H1 (cell line): Measurements from ENCODE around the gene INF2. TPM values are rescaled to one million over a fixed set of nuclear protein-coding genes. Genes with fewer than 3 reads are reported as not detected.

Experiments used
- BACH1 ChIP-seq: IDR thresholded peaks from 2 replicates; pipeline ENCODE4 v1.6.1; 2012; ENCODE audit warnings: low read length, improper control_type of control experiment
- CBX8 ChIP-seq: fragments of 300-800, 300-1000 bp; sonication (generic); IDR thresholded peaks from 2 replicates; pipeline ENCODE4 v1.7.1; 2016; ENCODE audit warnings: low read depth, low read length, borderline replicate concordance
- CHD2 ChIP-seq: IDR thresholded peaks from 2 replicates; pipeline ENCODE4 v1.6.1; 2012; ENCODE audit warnings: low read length, improper control_type of control experiment
- CHD7 ChIP-seq: fragments of 300-600 bp; sonication (generic); IDR thresholded peaks from 2 replicates; pipeline ENCODE4 v1.7.1; 2012; ENCODE audit warnings: low read length, moderate library complexity, mild to moderate bottlenecking, inconsistent platforms; ENCODE audit not compliant: insufficient replicate concordance
- CTCF ChIP-seq, 3 experiments: IDR thresholded peaks; 1 replicate in 2 of 3; 2 replicates in 1 of 3; pipeline versions ENCODE4 v1.5.1 to v1.6.1; 2011; ENCODE audit warnings: low read length in 3 of 3, mild to moderate bottlenecking in 3 of 3, inconsistent platforms in 2 of 3, low read depth in 1 of 3, moderate library complexity in 1 of 3; ENCODE audit not compliant: insufficient read depth in 1 of 3; ENCODE audit errors: control extremely low read depth in 1 of 3
- FOSL1 ChIP-seq: IDR thresholded peaks from 2 replicates; pipeline ENCODE4 v1.6.1; 2011; ENCODE audit warnings: mild to moderate bottlenecking, low read depth, low read length, moderate library complexity; ENCODE audit not compliant: insufficient read depth
- TAF7 ChIP-seq: optimal IDR thresholded peaks from 2 replicates; pipeline ENCODE3; 2011; ENCODE audit warnings: low read depth, mild to moderate bottlenecking, inconsistent platforms, low read length, moderate library complexity, borderline replicate concordance
- polyA plus RNA-seq, 7 experiments: library from polyadenylated mRNA; depleted of rRNA in 3 of 7; stranded (reverse) in 5 of 7; unstranded in 2 of 7; fragments of >200 nt in 5 of 7; fragments of 200-250 nt in 2 of 7; gene quantifications; 1 replicate in 5 of 7; 2 replicates in 1 of 7; 4 replicates in 1 of 7; pipeline versions ENCODE4 v1.2.1 to v1.2.3, GENCODE V29; 2011 to 2013; ENCODE audit warnings: missing spikeins in 2 of 7, mixed read lengths in 2 of 7
- total RNA-seq: library from RNA; stranded (reverse); fragmentation: NEBNext Ultra II Directional; extraction: Animal tissue kit (Norgen Biotek cat#: 25700); gene quantifications from 2 replicates; pipeline ENCODE4 v1.2.1, GENCODE V29; 2021

The INF2 gene
- total and polyA plus RNA-seq, 2 of the 8 experiments (the other 6 are each of a cell fraction or from before 2014, with no cell fraction given), result 29.1 to 59.5 TPM

GRCh38 chr14:104718147-104718546 lies 28.7 kb downstream of the INF2 start (continued):
- TF ChIP-seq CTCF (IDR thresholded peaks at IDR 0.05; ENCODE audit: control extremely low read depth in 1 of 3, insufficient read depth in 1 of 3, low read depth in 1 of 3, low read length in 3 of 3) (no peak), CHD7 (no peak), BACH1 (no peak), TAF7 (no peak), CHD2 (no peak), CBX8 (no peak), FOSL1 (no peak)
- TF ChIP-seq, all 59 proteins: peak for 0
